ENCODE measurements around the gene NKAIN4.

DNA sequence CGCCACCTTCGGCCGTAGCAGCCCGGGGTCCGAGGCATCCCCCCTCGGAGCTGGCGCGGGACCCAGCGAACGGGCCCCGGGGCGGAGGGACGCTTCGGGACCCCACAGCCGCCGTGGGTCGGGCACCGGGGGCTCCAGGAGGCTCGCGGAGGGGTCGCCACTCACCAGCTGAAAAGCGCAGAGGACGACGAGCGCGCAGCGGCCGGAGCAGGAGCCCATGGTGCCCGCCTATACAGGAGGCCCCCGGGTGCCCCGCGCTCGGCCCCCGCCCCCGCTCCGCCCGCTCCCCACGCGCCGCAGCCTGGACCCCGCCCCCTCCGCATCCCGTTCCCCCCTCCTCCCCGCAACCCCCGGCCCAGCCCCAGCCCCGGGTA, at the start of gene NKAIN4:
- TF ChIP-seq, protein P1, sequence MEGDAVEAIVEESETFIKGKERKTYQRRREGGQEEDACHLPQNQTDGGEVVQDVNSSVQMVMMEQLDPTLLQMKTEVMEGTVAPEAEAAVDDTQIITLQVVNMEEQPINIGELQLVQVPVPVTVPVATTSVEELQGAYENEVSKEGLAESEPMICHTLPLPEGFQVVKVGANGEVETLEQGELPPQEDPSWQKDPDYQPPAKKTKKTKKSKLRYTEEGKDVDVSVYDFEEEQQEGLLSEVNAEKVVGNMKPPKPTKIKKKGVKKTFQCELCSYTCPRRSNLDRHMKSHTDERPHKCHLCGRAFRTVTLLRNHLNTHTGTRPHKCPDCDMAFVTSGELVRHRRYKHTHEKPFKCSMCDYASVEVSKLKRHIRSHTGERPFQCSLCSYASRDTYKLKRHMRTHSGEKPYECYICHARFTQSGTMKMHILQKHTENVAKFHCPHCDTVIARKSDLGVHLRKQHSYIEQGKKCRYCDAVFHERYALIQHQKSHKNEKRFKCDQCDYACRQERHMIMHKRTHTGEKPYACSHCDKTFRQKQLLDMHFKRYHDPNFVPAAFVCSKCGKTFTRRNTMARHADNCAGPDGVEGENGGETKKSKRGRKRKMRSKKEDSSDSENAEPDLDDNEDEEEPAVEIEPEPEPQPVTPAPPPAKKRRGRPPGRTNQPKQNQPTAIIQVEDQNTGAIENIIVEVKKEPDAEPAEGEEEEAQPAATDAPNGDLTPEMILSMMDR (IDR thresholded peaks at IDR 0.05 in 4 of 5, conservative IDR thresholded peaks at IDR 0.05 in 1 of 5): no peak
- TF ChIP-seq POLR2A (IDR thresholded peaks at IDR 0.05): no peak

Measured in gastrocnemius medialis (tissue), 4 donors.